Endothelial cell of hepatic sinusoid (primary cell): Measurements from ENCODE around the gene MRTFA.

Experiments used
- in situ Hi-C: cut with HindIII; loops from 2 replicates; pipeline ENCODE4 v1.10.0; 2017; ENCODE audit warnings: low sequenced_read_pairs

Gene MRTFA

GRCh38 chr22:40631925-40632324, 4.6 kb downstream of the MRTFA start:
- in situ Hi-C loops, result loop anchor here (25.0 kb wide), 1 partner anchor 195 kb away; no protein-coding TSS in a partner anchor

GRCh38 chr22:40628354-40629042, 8.0 kb downstream of the MRTFA start:
- in situ Hi-C loops, result loop anchor here (25.0 kb wide), 1 partner anchor 191 kb away; no protein-coding TSS in a partner anchor

DNA sequence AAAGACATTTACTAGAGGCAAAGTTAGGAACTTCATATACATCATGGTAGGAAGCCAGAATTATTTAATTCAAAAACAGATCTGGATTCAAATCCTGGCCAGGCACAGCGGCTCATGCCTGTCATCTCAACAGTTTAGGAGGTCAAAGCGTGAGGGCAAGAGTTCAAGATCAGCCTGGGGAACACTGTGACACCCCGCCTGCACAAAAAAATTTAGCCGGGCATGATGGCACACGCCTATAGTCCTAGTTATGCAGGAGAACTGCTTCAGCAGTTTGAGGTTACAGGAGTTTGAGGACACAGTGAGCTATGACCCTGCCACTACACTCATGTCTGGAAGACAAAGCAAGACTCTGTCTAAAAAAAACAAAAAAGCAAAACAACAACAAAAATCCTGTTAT, 8.9 kb downstream of the MRTFA start:
- in situ Hi-C loops, result loop anchor here (25.0 kb wide), 1 partner anchor 190 kb away; no protein-coding TSS in a partner anchor

GRCh38 chr22:40626851-40627250, 9.7 kb downstream of the MRTFA start:
- in situ Hi-C loops, result loop anchor here (25.0 kb wide), 1 partner anchor 190 kb away; no protein-coding TSS in a partner anchor

DNA sequence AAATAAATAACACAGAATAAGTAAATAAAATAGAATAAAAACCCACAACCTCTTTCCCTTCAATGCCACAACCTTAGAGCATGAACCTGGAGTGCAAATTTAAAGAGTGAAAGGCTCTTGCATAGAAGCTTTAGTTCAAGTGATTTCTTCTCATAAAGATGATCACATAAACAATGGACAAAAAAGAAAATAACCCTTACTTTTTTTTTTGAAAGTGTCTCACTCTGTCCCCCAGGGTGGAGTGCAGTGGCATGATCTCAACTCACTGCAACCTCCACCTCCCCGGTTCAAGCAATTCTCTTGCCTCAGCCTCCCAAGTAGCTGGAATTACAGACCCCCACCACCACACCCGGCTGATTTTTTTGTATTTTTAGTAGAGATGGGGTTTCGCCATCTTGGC, 10.7 kb downstream of the MRTFA start:
- in situ Hi-C loops, result loop anchor here (25.0 kb wide), 1 partner anchor 188 kb away; no protein-coding TSS in a partner anchor

DNA sequence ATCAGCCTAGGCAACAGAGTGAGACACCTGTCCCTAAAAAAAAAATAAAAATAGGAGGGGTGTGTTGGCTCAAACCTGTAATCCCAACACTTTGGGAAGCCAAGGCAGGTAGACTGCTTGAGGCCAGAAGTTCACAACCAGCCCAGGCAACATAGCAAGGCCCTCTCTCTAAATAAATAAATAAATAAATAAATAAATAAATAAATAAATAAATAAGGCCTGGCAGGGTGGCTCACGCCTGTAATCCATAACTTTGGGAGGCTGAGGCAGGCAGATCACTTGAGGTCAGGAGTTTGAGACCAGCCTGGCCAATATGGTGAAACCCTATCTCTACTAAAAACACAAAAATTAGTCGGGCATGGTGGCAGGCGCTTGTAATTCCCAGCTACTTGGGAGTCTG, 11.2 kb downstream of the MRTFA start:
- in situ Hi-C loops, result loop anchor here (25.0 kb wide), 1 partner anchor 188 kb away; no protein-coding TSS in a partner anchor

DNA sequence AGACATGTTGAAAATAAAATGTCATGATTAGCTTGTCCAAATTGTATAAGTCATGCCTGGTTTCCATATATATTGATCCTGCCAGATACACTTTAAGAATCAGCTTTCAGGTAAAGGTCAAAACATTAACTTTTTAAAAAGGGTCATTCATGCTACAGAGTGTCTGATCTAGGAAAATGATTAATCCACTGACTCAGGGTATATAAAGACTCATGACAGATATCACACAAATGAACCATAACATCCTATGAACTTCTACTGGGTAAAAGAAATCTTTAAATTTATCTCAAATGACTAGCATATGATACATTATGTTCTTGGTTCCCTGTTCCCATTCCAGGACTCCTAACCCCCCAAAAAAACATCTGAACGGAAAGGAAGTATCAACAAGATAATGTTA, 11.7 kb downstream of the MRTFA start:
- in situ Hi-C loops, result loop anchor here (25.0 kb wide), 1 partner anchor 187 kb away; no protein-coding TSS in a partner anchor

- in situ Hi-C loops, result no loop called here
Measured at GRCh38 chr22:40621309-40622151, 15.0 kb downstream of the MRTFA start.

- in situ Hi-C loops, result no loop called here
Measured at GRCh38 chr22:40620464-40621046, 16.0 kb downstream of the MRTFA start.

DNA sequence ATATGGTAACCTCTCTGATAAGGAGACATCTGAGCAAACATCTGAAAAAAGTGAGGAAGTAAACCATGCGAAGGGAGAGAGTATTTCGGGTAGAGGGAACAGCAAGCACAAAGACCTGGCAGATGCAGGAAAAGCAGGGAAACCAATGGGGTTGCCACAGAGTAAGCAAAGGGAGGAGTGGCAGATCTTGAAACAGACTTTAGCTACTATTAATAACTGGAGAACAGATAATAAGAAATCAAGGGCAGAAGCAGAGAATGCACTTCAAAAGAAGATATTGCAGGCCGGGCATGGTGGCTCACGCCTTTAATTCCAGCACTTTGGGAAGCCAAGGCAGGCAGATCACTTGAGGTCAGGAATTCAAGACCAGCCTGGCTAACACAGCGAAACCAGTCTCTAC, 18.1 kb downstream of the MRTFA start:
- in situ Hi-C loops, result no loop called here

DNA sequence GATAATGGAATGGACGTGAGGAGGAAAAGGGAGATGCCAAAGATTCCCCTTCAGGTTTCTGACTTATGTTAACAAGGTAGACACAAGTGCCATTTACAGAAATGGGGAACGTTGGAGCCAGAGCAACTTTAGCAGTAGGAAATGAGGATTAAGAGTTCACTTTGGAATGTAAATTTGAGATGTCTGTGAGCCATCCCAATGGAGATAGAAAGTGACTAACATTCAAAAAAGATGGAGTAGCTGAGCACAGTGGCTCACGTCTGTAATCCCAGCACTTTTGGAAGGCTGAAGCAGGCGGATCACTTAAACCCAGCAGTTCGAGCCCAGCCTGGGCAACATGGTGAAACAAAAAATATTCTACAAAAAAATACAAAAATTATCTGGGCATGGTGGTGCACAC, 19.9 kb downstream of the MRTFA start:
- in situ Hi-C loops, result no loop called here

DNA sequence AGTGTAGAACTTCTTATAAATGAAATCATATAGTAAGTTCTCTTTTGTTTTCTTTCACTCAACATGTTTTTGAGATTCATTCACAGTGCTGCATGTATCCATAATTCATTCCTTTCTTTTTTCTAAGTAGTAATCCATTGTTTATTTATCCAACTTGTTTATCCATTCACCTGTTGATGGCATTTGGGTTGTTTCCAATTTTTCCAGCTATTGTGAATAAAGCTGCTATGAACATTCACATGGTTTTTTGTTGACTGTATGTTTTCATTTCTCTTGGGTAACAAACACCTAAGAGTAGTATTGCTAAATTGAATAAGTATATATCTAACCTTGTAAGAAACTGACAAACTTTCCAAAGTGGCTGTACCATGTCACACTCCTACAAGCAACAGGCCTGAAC, 23.5 kb downstream of the MRTFA start:
- in situ Hi-C loops, result no loop called here

DNA sequence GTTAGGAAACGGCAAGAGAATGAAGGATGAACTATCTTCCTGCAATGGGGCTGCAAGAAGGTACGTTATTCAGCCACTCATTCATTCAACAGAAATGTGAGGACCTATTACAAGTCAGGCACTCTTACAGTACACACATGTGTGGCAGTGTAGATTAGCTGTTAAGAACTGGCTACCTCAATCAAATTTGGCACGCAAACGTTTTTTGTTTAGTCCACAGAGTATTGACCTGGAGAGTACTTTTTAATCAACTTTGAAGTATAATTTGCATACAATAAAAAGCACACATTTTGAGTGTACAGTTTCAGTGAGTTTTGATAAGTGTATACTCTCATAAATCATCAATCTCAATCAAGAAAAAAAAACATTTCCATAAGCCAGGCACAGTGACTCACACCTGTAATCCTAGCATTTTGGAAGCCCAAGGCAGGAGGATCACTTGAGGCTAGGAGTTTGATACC, 24.2 kb downstream of the MRTFA start:
- in situ Hi-C loops, result no loop called here

DNA sequence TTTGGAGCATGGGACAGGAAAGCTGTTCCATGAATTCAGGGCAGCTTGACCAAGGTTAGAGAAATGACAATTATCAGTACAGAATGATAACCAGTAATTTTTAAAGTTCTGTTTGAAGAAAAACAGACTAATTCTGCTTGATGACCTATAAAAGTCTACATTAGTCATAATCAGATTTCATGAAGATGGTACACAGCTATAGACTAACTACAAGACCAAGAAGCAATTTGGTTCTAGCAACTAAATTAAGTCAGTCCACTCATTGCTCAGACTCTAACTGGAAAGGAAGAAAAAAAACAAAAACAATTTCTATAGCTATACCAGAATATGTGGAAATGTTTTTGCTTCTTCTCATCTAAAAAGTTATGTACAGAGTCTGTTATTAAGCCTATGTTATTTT, 24.9 kb downstream of the MRTFA start:
- in situ Hi-C loops, result no loop called here

- in situ Hi-C loops, result no loop called here
Measured at GRCh38 chr22:40610329-40610850, 26.1 kb downstream of the MRTFA start.

GRCh38 chr22:40609216-40609615, 27.3 kb downstream of the MRTFA start:
- in situ Hi-C loops, result no loop called here

DNA sequence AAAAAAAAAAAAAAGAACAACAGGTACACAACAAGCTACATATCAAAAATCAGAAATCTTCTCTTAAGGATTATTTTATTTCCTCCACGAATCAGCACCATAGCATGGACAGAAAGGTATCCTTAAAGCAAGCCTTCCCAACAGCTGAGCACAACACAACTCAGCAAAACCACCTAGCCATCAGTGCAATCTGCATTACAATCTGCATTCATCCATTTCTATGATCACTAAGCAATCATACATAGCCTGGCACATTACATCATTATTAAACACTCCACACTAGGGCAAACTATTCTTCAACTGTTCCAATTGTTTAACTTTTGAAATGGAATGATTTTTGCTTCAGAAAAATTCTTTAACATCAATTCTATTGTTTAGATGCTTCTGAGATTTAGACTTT, 29.0 kb downstream of the MRTFA start:
- in situ Hi-C loops, result no loop called here

DNA sequence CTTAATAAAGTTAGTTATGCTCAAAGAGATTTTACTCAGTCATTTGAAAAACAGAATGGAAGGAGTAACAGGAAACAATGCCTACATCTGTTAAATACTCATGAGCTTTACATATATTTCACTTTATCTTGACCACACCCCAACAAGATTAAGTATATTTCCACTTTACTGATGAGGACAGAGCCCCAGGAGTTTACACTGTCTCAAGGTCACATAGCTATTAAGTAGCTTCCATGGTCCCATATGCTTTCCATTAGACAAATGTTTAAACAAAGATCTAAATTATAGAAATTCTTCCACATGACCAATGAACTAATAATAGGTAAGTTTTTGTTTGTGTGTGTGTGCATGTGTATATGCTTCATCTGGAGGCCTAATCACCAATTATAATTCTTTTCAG, 30.2 kb downstream of the MRTFA start:
- in situ Hi-C loops, result no loop called here

GRCh38 chr22:40605761-40606160, 30.8 kb downstream of the MRTFA start:
- in situ Hi-C loops, result no loop called here

DNA sequence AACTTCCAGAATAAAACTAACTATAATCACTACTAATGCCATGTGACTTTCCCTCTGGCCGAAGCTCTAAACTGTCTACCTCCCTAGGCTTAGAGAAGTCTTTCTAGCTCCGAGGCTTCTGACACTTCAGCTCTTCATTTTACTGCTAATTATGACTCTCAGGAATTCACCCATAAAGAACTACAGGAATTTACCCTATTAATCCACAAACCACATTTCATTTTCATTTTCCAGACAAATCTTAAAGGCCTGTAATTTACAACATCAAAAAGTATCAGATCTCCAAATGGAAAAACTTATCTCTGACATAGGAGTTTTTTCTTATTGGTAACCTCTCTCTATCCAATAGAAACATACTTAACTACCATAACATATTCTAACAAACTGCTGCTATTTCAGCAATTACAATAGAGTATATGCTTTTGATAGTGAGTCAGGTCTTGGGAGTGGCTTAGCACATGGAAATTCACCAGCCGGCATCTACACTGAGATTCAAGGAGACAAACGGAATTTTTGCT, 33.4 kb downstream of the MRTFA start:
- in situ Hi-C loops, result no loop called here

DNA sequence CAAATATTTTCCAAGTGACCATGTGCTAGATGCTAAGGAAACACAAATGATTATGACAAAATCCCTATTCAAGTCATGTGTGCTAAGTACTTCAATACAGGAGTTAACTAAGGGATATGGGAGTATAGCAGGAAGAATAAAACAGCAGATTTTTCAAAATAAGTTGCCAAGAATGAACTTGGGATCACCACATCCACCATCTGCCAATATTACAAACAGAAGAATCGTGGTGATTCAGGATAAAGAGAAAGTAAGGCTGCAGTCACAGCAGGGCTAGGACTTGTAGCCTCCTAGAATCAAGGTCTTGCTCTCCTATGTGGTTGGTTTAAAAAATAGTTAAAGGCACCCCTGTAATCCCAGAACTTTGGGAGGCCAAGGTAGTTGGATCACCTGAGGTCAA, 34.3 kb downstream of the MRTFA start:
- in situ Hi-C loops, result no loop called here
